HG03108 (cell line): ENCODE data around the gene GTF2A1.

Experiments used
- ATAC-seq: cut with Tn5 transposase; IDR thresholded peaks from one replicate; pipeline ENCODE4 v1.9.1; 2021; ENCODE audit warnings: moderate library complexity; ENCODE audit not compliant: unreplicated experiment

The GTF2A1 gene

GRCh38 chr14:81179631-81180030 is 41.1 kb downstream of the GTF2A1 start:
- no peak for ATAC-seq

- peak; percentile 68 for ATAC-seq
Observed at GRCh38 chr14:81178063-81178462, 42.7 kb downstream of the GTF2A1 start.

GRCh38 chr14:81177225-81177624 is 43.5 kb downstream of the GTF2A1 start:
- ATAC-seq = no peak

- no peak for ATAC-seq
Observed at GRCh38 chr14:81176241-81176640, 44.5 kb downstream of the GTF2A1 start.

- ATAC-seq = peak; percentile 29
Observed at GRCh38 chr14:81172881-81173280, 47.9 kb downstream of the GTF2A1 start.

GRCh38 chr14:81172353-81172752 is 48.4 kb downstream of the GTF2A1 start:
- peak; percentile 6 for ATAC-seq

- ATAC-seq = no peak
Observed at GRCh38 chr14:81170829-81171195, 49.9 kb downstream of the GTF2A1 start.

- ATAC-seq = peak; percentile 94
Observed at GRCh38 chr14:81170104-81170828, 50.5 kb downstream of the GTF2A1 start.

GRCh38 chr14:81169711-81170103 is 51.1 kb downstream of the GTF2A1 start:
- peak; percentile 5 for ATAC-seq

- ATAC-seq = no peak
Observed at GRCh38 chr14:81169267-81169666, 51.5 kb downstream of the GTF2A1 start.

GRCh38 chr14:81166121-81166520 is 54.6 kb downstream of the GTF2A1 start:
- no peak for ATAC-seq

- ATAC-seq = no peak
Observed at GRCh38 chr14:81165188-81165587, 55.6 kb downstream of the GTF2A1 start.

GRCh38 chr14:81164167-81164774 is 56.5 kb downstream of the GTF2A1 start:
- ATAC-seq = peak; percentile 78

GRCh38 chr14:81162941-81163340 is 57.8 kb downstream of the GTF2A1 start:
- ATAC-seq = no peak

GRCh38 chr14:81161749-81162148 is 59.0 kb downstream of the GTF2A1 start:
- no peak for ATAC-seq

- ATAC-seq = no peak
Observed at GRCh38 chr14:81161088-81161487, 59.7 kb downstream of the GTF2A1 start.

GRCh38 chr14:81157431-81157830 is 63.3 kb downstream of the GTF2A1 start:
- ATAC-seq = no peak

- ATAC-seq = no peak
Observed at GRCh38 chr14:81153187-81153586, 67.6 kb downstream of the GTF2A1 start.

GRCh38 chr14:81148635-81149034 is 72.1 kb downstream of the GTF2A1 start:
- ATAC-seq = no peak

GRCh38 chr14:81147140-81147897 is 73.4 kb downstream of the GTF2A1 start:
- no peak for ATAC-seq

GRCh38 chr14:81144824-81145603 is 75.7 kb downstream of the GTF2A1 start:
- no peak for ATAC-seq
